Erythroblast (primary cell): ENCODE results near the gene FUZ.

ENCODE experiments used
- GATA1 ChIP-seq: IDR thresholded peaks from 2 replicates; pipeline ENCODE4 v1.6.1; 2011; ENCODE audit warnings: low read depth, mild to moderate bottlenecking, control low read depth, low read length, moderate library complexity
- POLR2A ChIP-seq: IDR thresholded peaks from 2 replicates; pipeline ENCODE4 v1.6.1; 2011; ENCODE audit warnings: mild to moderate bottlenecking, low read length

- TF ChIP-seq POLR2A, result no peak
- no peak for TF ChIP-seq GATA1
Measured at GRCh38 chr19:49861107-49861506, 48.0 kb upstream of the FUZ start.
